GM18951 (cell line): ENCODE measurements around the gene OTOS.

ENCODE experiments used
- POLR2A ChIP-seq: IDR thresholded peaks from 4 replicates; pipeline ENCODE4 v1.6.1; 2011; ENCODE audit warnings: mild to moderate bottlenecking; ENCODE audit not compliant: insufficient read length, insufficient read depth; ENCODE audit errors: extremely low read depth
- in situ Hi-C: fragments of 300-500 bp; cut with MboI; formaldehyde crosslinking; loops from one replicate; pipeline ENCODE4 v1.12.0; 2022; ENCODE audit warnings: low sequenced_read_pairs, mixed read lengths, inconsistent platforms; ENCODE audit not compliant: unreplicated experiment

The OTOS gene

GRCh38 chr2:240140511-240140910 lies at the start of gene OTOS:
OTOS (minus strand) TSS chr2:240140658; CDS start chr2:240140326, 332 bp downstream.
- TF ChIP-seq POLR2A = no peak
- in situ Hi-C loops = loop anchor here (10.0 kb wide), 1 partner anchor 66 kb away; no protein-coding TSS in a partner anchor

- in situ Hi-C loops = no loop called here
- no peak for TF ChIP-seq POLR2A
Observed at GRCh38 chr2:240189686-240190085, 49.2 kb upstream of the OTOS start.

GRCh38 chr2:240187989-240188590 lies 47.6 kb upstream of the OTOS start:
- in situ Hi-C loops = no loop called here
- TF ChIP-seq POLR2A = no peak

- in situ Hi-C loops = no loop called here
- TF ChIP-seq POLR2A = no peak
Observed at GRCh38 chr2:240186191-240186725, 45.8 kb upstream of the OTOS start.

GRCh38 chr2:240184656-240185055 lies 44.2 kb upstream of the OTOS start:
- in situ Hi-C loops = no loop called here
- TF ChIP-seq POLR2A = no peak

GRCh38 chr2:240183875-240184590 lies 43.6 kb upstream of the OTOS start:
- TF ChIP-seq POLR2A = no peak
- in situ Hi-C loops = no loop called here

- TF ChIP-seq POLR2A = no peak
- in situ Hi-C loops = no loop called here
Observed at GRCh38 chr2:240183006-240183874, 42.8 kb upstream of the OTOS start.

- TF ChIP-seq POLR2A = no peak
- in situ Hi-C loops = no loop called here
Observed at GRCh38 chr2:240182476-240182875, 42.0 kb upstream of the OTOS start.

- in situ Hi-C loops = no loop called here
- no peak for TF ChIP-seq POLR2A
Observed at GRCh38 chr2:240182001-240182400, 41.5 kb upstream of the OTOS start.

GRCh38 chr2:240179941-240180666 lies 39.6 kb upstream of the OTOS start:
- TF ChIP-seq POLR2A = no peak
- in situ Hi-C loops = no loop called here

- in situ Hi-C loops = no loop called here
- no peak for TF ChIP-seq POLR2A
Observed at GRCh38 chr2:240179186-240179815, 38.8 kb upstream of the OTOS start.

GRCh38 chr2:240178564-240178963 lies 38.1 kb upstream of the OTOS start:
- no peak for TF ChIP-seq POLR2A
- in situ Hi-C loops = no loop called here
